ENCODE measurements around the gene LAMTOR1.

The LAMTOR1 gene

DNA sequence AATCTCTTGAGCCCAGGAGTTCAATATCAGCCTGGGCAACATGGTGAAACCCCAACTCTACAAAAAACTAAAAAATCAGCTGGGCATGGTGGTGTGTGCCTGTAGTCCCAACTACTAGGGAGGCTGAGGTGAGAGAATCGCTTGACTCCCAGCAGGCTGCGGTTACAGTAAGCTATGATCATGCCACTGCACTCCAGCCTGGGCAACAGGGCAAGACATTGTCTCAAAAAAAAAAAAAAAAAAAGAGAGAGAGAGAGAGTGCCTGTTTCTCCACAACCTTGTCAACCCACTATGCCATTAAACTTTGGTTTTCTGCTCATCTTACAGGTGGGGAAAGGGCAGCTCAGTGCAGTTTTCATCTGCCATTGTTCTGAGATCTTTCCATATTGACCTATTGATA is 37.6 kb upstream of the LAMTOR1 start:
- Histone ChIP-seq H4K20me1 (ENCODE audit: low read depth, low read length) (no peaks in the 10 kb centered on the region), H3K9ac (ENCODE audit: low read length) (no peak overlapping the region), H3K4me2 (ENCODE audit: low read depth, low read length, poor library complexity, severe bottlenecking) (no peak overlapping the region), H3K27ac (ENCODE audit: low read depth, low read length) (no peak overlapping the region), H2AFZ (ENCODE audit: low read depth, low read length, severe bottlenecking) (no peak overlapping the region), H3K27me3 (ENCODE audit: low read length) (no peaks in the 10 kb centered on the region), H3K9me3 (ENCODE audit: insufficient read depth, low read length) (no peaks in the 10 kb centered on the region), H3K79me2 (ENCODE audit: insufficient read depth, low read length) (no peaks in the 10 kb centered on the region), H3K36me3 (ENCODE audit: low read length) (no peaks in the 10 kb centered on the region), H3K4me3 (ENCODE audit: insufficient read depth, low read length, poor library complexity, severe bottlenecking) (no peak overlapping the region), H3K9me2 (replicated peaks; ENCODE audit: insufficient read depth, low read length) (no peaks in the 10 kb centered on the region), H3F3A (ENCODE audit: insufficient read depth) (no peaks in the 10 kb centered on the region)
- TF ChIP-seq, protein P1, sequence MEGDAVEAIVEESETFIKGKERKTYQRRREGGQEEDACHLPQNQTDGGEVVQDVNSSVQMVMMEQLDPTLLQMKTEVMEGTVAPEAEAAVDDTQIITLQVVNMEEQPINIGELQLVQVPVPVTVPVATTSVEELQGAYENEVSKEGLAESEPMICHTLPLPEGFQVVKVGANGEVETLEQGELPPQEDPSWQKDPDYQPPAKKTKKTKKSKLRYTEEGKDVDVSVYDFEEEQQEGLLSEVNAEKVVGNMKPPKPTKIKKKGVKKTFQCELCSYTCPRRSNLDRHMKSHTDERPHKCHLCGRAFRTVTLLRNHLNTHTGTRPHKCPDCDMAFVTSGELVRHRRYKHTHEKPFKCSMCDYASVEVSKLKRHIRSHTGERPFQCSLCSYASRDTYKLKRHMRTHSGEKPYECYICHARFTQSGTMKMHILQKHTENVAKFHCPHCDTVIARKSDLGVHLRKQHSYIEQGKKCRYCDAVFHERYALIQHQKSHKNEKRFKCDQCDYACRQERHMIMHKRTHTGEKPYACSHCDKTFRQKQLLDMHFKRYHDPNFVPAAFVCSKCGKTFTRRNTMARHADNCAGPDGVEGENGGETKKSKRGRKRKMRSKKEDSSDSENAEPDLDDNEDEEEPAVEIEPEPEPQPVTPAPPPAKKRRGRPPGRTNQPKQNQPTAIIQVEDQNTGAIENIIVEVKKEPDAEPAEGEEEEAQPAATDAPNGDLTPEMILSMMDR (IDR thresholded peaks at IDR 0.05; ENCODE audit: insufficient read depth, low read length, poor library complexity, severe bottlenecking): no peak
- no peak for TF ChIP-seq EZH2phosphoT487 (conservative IDR thresholded peaks at IDR 0.05; ENCODE audit: low read length)

DNA sequence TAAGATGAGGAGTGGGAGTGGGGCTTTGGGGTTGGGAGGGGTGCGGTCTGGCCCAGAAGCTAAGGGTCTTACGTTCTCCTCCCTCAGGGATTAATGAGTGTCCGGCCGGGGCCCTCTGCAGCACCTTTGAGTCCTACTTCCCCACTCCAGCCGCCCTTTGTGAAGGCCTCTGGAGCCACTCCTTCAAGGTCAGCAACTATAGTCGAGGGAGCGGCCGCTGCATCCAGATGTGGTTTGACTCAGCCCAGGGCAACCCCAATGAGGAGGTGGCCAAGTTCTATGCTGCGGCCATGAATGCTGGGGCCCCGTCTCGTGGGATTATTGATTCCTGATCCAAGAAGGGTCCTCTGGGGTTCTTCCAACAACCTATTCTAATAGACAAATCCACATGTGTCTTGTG is 36.4 kb upstream of the LAMTOR1 start:
- no peak overlapping the region for H3K27ac ChIP-seq (ENCODE audit: low read depth, low read length)
- H4K20me1 ChIP-seq (ENCODE audit: low read depth, low read length): no peaks in the 10 kb centered on the region
- no peak overlapping the region for H3K4me2 ChIP-seq (ENCODE audit: low read depth, low read length, poor library complexity, severe bottlenecking)

DNA sequence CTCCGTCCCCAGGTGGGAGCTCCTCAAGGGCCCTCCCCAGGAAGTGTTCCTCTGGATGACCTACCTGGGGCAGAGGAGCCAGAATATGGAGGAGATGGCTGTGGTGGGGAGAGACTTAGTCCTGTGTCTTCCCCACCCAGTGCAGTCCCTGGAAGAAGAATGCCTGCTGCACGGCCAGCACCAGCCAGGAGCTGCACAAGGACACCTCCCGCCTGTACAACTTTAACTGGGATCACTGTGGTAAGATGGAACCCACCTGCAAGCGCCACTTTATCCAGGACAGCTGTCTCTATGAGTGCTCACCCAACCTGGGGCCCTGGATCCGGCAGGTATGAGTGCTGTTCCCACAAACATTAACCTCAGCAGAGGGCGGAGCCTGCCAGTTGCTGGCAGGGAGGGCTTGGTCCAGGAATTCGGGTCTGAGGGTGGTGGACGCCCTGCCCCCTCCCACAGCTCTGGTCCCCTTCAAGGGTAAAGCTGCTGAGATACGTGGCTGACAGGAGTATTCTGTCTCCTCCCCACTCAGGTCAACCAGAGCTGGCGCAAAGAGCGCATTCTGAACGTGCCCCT is 35.8 kb upstream of the LAMTOR1 start:
- Histone ChIP-seq H3K79me2 (ENCODE audit: insufficient read depth, low read length) (no peaks in the 10 kb centered on the region), H4K20me1 (ENCODE audit: low read depth, low read length) (no peaks in the 10 kb centered on the region), H3K9me3 (ENCODE audit: insufficient read depth, low read length) (no peaks in the 10 kb centered on the region), H2AFZ (ENCODE audit: low read depth, low read length, severe bottlenecking) (no peak overlapping the region), H3K27me3 (ENCODE audit: low read length) (no peaks in the 10 kb centered on the region), H3K4me3 (ENCODE audit: insufficient read depth, low read length, poor library complexity, severe bottlenecking) (no peak overlapping the region), H3K4me2 (ENCODE audit: low read depth, low read length, poor library complexity, severe bottlenecking) (no peak overlapping the region), H3K9me2 (replicated peaks; ENCODE audit: insufficient read depth, low read length) (no peaks in the 10 kb centered on the region), H3K9ac (ENCODE audit: low read length) (no peak overlapping the region), H3K36me3 (ENCODE audit: low read length) (no peaks in the 10 kb centered on the region), H3F3A (ENCODE audit: insufficient read depth) (no peaks in the 10 kb centered on the region), H3K27ac (ENCODE audit: low read depth, low read length) (no peak overlapping the region)
- TF ChIP-seq EZH2phosphoT487 (conservative IDR thresholded peaks at IDR 0.05; ENCODE audit: low read length): no peak
- TF ChIP-seq, protein P1 (IDR thresholded peaks at IDR 0.05; ENCODE audit: insufficient read depth, low read length, poor library complexity, severe bottlenecking): no peak

More for the DNA sequence above, 36.4 kb upstream of the LAMTOR1 start:
- Histone ChIP-seq H3K79me2 (ENCODE audit: insufficient read depth, low read length) (no peaks in the 10 kb centered on the region), H3K9ac (ENCODE audit: low read length) (no peak overlapping the region), H3F3A (ENCODE audit: insufficient read depth) (no peaks in the 10 kb centered on the region), H3K27me3 (ENCODE audit: low read length) (no peaks in the 10 kb centered on the region), H3K4me3 (ENCODE audit: insufficient read depth, low read length, poor library complexity, severe bottlenecking) (no peak overlapping the region), H2AFZ (ENCODE audit: low read depth, low read length, severe bottlenecking) (no peak overlapping the region), H3K9me3 (ENCODE audit: insufficient read depth, low read length) (no peaks in the 10 kb centered on the region), H3K9me2 (replicated peaks; ENCODE audit: insufficient read depth, low read length) (no peaks in the 10 kb centered on the region), H3K36me3 (ENCODE audit: low read length) (no peaks in the 10 kb centered on the region)
- TF ChIP-seq EZH2phosphoT487 (conservative IDR thresholded peaks at IDR 0.05; ENCODE audit: low read length): no peak
- TF ChIP-seq, protein P1 (IDR thresholded peaks at IDR 0.05; ENCODE audit: insufficient read depth, low read length, poor library complexity, severe bottlenecking): no peak

Data from SU-DHL-6 (cell line).